Cardiac fibroblast (primary cell): ENCODE results near the gene KLHL29.

ENCODE experiments used
- DNase-seq, 2 donors: peaks; one replicate each; pipeline versions ENCODE4 v3.0.0 to v3.0.0-alpha.2; 2010; ENCODE audit warnings: low read depth in 2 of 2
- H3K4me3 ChIP-seq, 2 donors: replicated peaks in 1 of 2; 1 replicate in 1 of 2; 2 replicates in 1 of 2; pipeline ENCODE4 v1.5.1; 2011; ENCODE audit warnings: low read depth in 2 of 2, low read length in 2 of 2, mild to moderate bottlenecking in 2 of 2, moderate library complexity in 1 of 2
- TF ChIP-seq, protein P1 (sequence below): IDR thresholded peaks from one replicate; pipeline ENCODE4 v1.5.1; 2011; ENCODE audit warnings: low read depth, mild to moderate bottlenecking, low read length, inconsistent platforms

Gene KLHL29

DNA sequence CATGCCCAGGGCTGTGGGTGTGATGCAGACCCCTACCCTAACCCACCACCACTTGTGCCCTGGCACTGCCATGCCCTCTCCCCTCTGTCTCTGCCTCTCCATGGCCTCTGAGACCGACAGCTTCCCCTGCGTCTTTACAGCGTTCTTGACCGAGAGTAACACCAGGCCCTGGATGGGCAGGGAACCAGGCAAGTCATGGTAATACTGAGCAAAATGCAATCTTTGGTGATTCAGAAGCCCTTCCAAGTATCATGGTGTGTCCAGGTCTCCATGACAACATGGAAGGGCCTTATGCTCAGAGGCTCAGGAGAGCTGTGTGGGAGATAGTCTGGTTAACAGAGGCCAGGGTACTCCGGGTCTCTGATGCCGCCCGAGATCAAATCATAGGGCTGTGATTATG, 176.1 kb downstream of the KLHL29 start:
- TF ChIP-seq, protein P1, sequence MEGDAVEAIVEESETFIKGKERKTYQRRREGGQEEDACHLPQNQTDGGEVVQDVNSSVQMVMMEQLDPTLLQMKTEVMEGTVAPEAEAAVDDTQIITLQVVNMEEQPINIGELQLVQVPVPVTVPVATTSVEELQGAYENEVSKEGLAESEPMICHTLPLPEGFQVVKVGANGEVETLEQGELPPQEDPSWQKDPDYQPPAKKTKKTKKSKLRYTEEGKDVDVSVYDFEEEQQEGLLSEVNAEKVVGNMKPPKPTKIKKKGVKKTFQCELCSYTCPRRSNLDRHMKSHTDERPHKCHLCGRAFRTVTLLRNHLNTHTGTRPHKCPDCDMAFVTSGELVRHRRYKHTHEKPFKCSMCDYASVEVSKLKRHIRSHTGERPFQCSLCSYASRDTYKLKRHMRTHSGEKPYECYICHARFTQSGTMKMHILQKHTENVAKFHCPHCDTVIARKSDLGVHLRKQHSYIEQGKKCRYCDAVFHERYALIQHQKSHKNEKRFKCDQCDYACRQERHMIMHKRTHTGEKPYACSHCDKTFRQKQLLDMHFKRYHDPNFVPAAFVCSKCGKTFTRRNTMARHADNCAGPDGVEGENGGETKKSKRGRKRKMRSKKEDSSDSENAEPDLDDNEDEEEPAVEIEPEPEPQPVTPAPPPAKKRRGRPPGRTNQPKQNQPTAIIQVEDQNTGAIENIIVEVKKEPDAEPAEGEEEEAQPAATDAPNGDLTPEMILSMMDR, result no peak
- H3K4me3 ChIP-seq, result no peak overlapping the region
- peak; percentile 19 to 47 for DNase-seq

DNA sequence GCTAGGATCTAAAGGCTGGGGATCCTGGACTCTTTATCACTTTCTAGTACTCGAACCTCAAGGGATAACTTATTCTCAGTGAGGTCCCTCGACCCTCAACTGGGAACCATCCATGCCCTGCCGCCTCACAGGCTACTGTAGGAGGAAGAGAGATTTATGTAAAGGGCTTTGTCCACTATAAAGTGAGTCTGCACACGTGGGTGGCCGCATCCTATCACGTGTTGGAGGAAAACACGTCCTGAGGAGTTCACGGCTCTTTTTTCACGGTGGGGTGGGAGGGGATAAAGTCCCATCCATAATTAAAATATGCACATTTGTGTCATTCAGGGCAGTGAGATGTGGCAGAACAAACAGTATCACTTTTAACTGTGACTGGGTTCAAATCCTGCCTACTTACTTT, 176.6 kb downstream of the KLHL29 start:
- no peak for DNase-seq
- H3K4me3 ChIP-seq, result no peak overlapping the region
- TF ChIP-seq, protein P1, result no peak

DNA sequence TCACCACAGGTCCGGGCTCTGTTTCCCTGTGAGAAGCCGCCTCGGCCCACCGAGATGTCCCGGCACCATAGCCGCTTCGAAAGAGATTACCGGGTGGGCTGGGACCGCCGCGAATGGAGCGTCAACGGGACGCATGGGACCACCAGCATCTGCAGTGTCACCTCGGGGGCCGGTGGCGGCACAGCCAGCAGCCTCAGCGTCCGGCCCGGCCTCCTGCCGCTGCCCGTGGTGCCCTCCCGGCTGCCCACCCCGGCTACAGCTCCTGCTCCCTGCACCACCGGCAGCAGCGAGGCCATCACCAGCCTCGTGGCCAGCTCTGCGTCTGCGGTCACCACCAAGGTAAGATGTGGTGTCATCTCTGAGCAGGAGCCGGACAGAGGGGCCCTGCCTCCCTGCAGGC, 177.2 kb downstream of the KLHL29 start:
- DNase-seq, result no peak
- TF ChIP-seq, protein P1, result no peak
- no peak overlapping the region for H3K4me3 ChIP-seq

GRCh38 chr2:23563151-23563550, 178.2 kb downstream of the KLHL29 start:
- TF ChIP-seq, protein P1, result no peak
- no peak for DNase-seq
- H3K4me3 ChIP-seq, result no peak overlapping the region

GRCh38 chr2:23563673-23564614, 179.0 kb downstream of the KLHL29 start:
- TF ChIP-seq, protein P1, result no peak
- DNase-seq, result peak; percentile 50 to 75
- H3K4me3 ChIP-seq, result no peak overlapping the region

GRCh38 chr2:23564615-23564960, 179.6 kb downstream of the KLHL29 start:
- peak in 1 of 2 donors; percentile 25 for DNase-seq
- no peak overlapping the region for H3K4me3 ChIP-seq
- TF ChIP-seq, protein P1, result no peak

- no peak overlapping the region for H3K4me3 ChIP-seq
- no peak for DNase-seq
- TF ChIP-seq, protein P1, result no peak
Measured at GRCh38 chr2:23565374-23565773, 180.4 kb downstream of the KLHL29 start.
